CD4-positive, alpha-beta T cell treated with Interleukin-6 at 100 ng/mL for 8 hours (primary cell): Measurements from ENCODE around the gene FAM163A.
"Not testable (repeated sequence)": the region's sequence is repeated elsewhere in the genome, so short reads cannot be mapped to it uniquely, and the experiment has no call there.

Experiments
- DNase-seq: peaks from one replicate; pipeline ENCODE4 v3.0.0-alpha.2; 2020; ENCODE audit warnings: mixed read lengths, low spot score

Gene FAM163A

GRCh38 chr1:179816196-179816960, 73.3 kb downstream of the FAM163A start:
- DNase-seq = no peak

GRCh38 chr1:179817056-179817455, 74.0 kb downstream of the FAM163A start:
- DNase-seq = no peak

GRCh38 chr1:179817789-179818188, 74.7 kb downstream of the FAM163A start:
- DNase-seq = no peak

- DNase-seq = no peak
Observed at GRCh38 chr1:179818260-179818659, 75.2 kb downstream of the FAM163A start.

- no peak for DNase-seq
Observed at GRCh38 chr1:179818743-179819173, 75.7 kb downstream of the FAM163A start.

GRCh38 chr1:179820226-179820970, 77.3 kb downstream of the FAM163A start:
- DNase-seq = no peak

GRCh38 chr1:179821524-179821923, 78.4 kb downstream of the FAM163A start:
- no peak for DNase-seq

GRCh38 chr1:179822065-179822464, 79.0 kb downstream of the FAM163A start:
- DNase-seq = no peak

- no peak for DNase-seq
Observed at GRCh38 chr1:179823693-179824092, 80.6 kb downstream of the FAM163A start.

GRCh38 chr1:179824265-179824664, 81.2 kb downstream of the FAM163A start:
- DNase-seq = no peak

- no peak for DNase-seq
Observed at GRCh38 chr1:179825206-179825605, 82.1 kb downstream of the FAM163A start.

- no peak for DNase-seq
Observed at GRCh38 chr1:179825798-179826460, 82.8 kb downstream of the FAM163A start.

GRCh38 chr1:179826626-179827280, 83.7 kb downstream of the FAM163A start:
- DNase-seq = no peak

GRCh38 chr1:179828554-179829110, 85.5 kb downstream of the FAM163A start:
- DNase-seq = no peak

GRCh38 chr1:179831225-179831624, 88.1 kb downstream of the FAM163A start:
- no peak for DNase-seq

- DNase-seq = peak; percentile 35
Observed at GRCh38 chr1:179831852-179832699, 89.0 kb downstream of the FAM163A start.

- not testable (repeated sequence) for DNase-seq
Observed at GRCh38 chr1:179836686-179837445, 93.8 kb downstream of the FAM163A start.

- DNase-seq = no peak
Observed at GRCh38 chr1:179840107-179840506, 97.0 kb downstream of the FAM163A start.

GRCh38 chr1:179848233-179848632, 105.1 kb downstream of the FAM163A start:
- no peak for DNase-seq

GRCh38 chr1:179853102-179853501, 110.0 kb downstream of the FAM163A start:
- DNase-seq = no peak
